GM21529 (cell line): ENCODE measurements around the gene PEAK1.
"Not testable (repeated sequence)": the region's sequence is repeated elsewhere in the genome, so short reads cannot be mapped to it uniquely, and the experiment has no call there.

Source experiments
- ATAC-seq: cut with Tn5 transposase; IDR thresholded peaks from one replicate; pipeline ENCODE4 v1.9.1; 2021; ENCODE audit not compliant: unreplicated experiment

The PEAK1 gene

GRCh38 chr15:77406846-77407245 lies 13.1 kb downstream of the PEAK1 start:
- no peak for ATAC-seq

- not testable (repeated sequence) for ATAC-seq
Observed at GRCh38 chr15:77406173-77406759, 13.6 kb downstream of the PEAK1 start.

GRCh38 chr15:77402740-77403379 lies 17.0 kb downstream of the PEAK1 start:
- no peak for ATAC-seq

- ATAC-seq: no peak
Observed at GRCh38 chr15:77400258-77400657, 19.6 kb downstream of the PEAK1 start.

- ATAC-seq: no peak
Observed at GRCh38 chr15:77398927-77399326, 21.0 kb downstream of the PEAK1 start.

GRCh38 chr15:77396692-77397091 lies 23.2 kb downstream of the PEAK1 start:
- no peak for ATAC-seq

- no peak for ATAC-seq
Observed at GRCh38 chr15:77395013-77395774, 24.7 kb downstream of the PEAK1 start.

GRCh38 chr15:77393471-77393840 lies 26.4 kb downstream of the PEAK1 start:
- no peak for ATAC-seq

GRCh38 chr15:77392762-77393470 lies 27.0 kb downstream of the PEAK1 start:
- no peak for ATAC-seq

GRCh38 chr15:77391372-77391951 lies 28.4 kb downstream of the PEAK1 start:
- ATAC-seq: no peak

- no peak for ATAC-seq
Observed at GRCh38 chr15:77387365-77388105, 32.4 kb downstream of the PEAK1 start.

GRCh38 chr15:77386626-77387025 lies 33.3 kb downstream of the PEAK1 start:
- ATAC-seq: no peak

- ATAC-seq: no peak
Observed at GRCh38 chr15:77384589-77385359, 35.1 kb downstream of the PEAK1 start.

GRCh38 chr15:77384086-77384485 lies 35.8 kb downstream of the PEAK1 start:
- ATAC-seq: no peak

- no peak for ATAC-seq
Observed at GRCh38 chr15:77380033-77380432, 39.9 kb downstream of the PEAK1 start.

GRCh38 chr15:77376770-77377169 lies 43.1 kb downstream of the PEAK1 start:
- no peak for ATAC-seq

GRCh38 chr15:77375133-77375532 lies 44.8 kb downstream of the PEAK1 start:
- no peak for ATAC-seq

GRCh38 chr15:77373441-77373840 lies 46.5 kb downstream of the PEAK1 start:
- ATAC-seq: no peak

- no peak for ATAC-seq
Observed at GRCh38 chr15:77371850-77372563, 47.9 kb downstream of the PEAK1 start.
